NOMO-1 treated with dmso at 0.1 percent for 144 hours (cell line): ENCODE data around the gene ZNF652.
A peak's percentile ranks its signal among the peaks of the same experiment; 100 is the strongest.
"Not testable (repeated sequence)": the region's sequence is repeated elsewhere in the genome, so short reads cannot be mapped to it uniquely, and the experiment has no call there.

ENCODE experiments used
- DNase-seq: peaks from one replicate; lab custom pipeline; 2025; ENCODE audit not compliant: unreplicated experiment; lab: John Stamatoyannopoulos, UW

Gene ZNF652

GRCh38 chr17:49361902-49362722, at the start of gene ZNF652:
TSS of gene ZNF652 (minus strand) at chr17:49362250. CDS start at chr17:49317725, 44,525 bp downstream.
- DNase-seq: peak; percentile 84

GRCh38 chr17:49409066-49409465, 47.0 kb upstream of the ZNF652 start:
- no peak for DNase-seq

GRCh38 chr17:49407981-49408501, 46.0 kb upstream of the ZNF652 start:
- DNase-seq: peak; percentile 14

- DNase-seq: no peak
Measured at GRCh38 chr17:49407086-49407485, 45.0 kb upstream of the ZNF652 start.

GRCh38 chr17:49406421-49407061, 44.5 kb upstream of the ZNF652 start:
- no peak for DNase-seq

GRCh38 chr17:49404906-49405305, 42.9 kb upstream of the ZNF652 start:
- DNase-seq: no peak

- DNase-seq: no peak
Measured at GRCh38 chr17:49404361-49404760, 42.3 kb upstream of the ZNF652 start.

GRCh38 chr17:49403514-49404289, 41.7 kb upstream of the ZNF652 start:
- no peak for DNase-seq

GRCh38 chr17:49402706-49403105, 40.7 kb upstream of the ZNF652 start:
- DNase-seq: no peak

- DNase-seq: no peak
Measured at GRCh38 chr17:49401971-49402611, 40.0 kb upstream of the ZNF652 start.

- DNase-seq: no peak
Measured at GRCh38 chr17:49399995-49400394, 37.9 kb upstream of the ZNF652 start.

GRCh38 chr17:49397586-49397985, 35.5 kb upstream of the ZNF652 start:
- DNase-seq: no peak

- DNase-seq: no peak
Measured at GRCh38 chr17:49393491-49394255, 31.6 kb upstream of the ZNF652 start.

- peak; percentile 76 for DNase-seq
Measured at GRCh38 chr17:49390548-49391324, 28.7 kb upstream of the ZNF652 start.

GRCh38 chr17:49389514-49390347, 27.7 kb upstream of the ZNF652 start:
- not testable (repeated sequence) for DNase-seq

- no peak for DNase-seq
Measured at GRCh38 chr17:49388692-49389513, 26.9 kb upstream of the ZNF652 start.

- peak; percentile 39 for DNase-seq
Measured at GRCh38 chr17:49388290-49388640, 26.2 kb upstream of the ZNF652 start.
